GM12878 (cell line): ENCODE data around the gene DIP2C. TPM values are rescaled to one million over a fixed set of nuclear protein-coding genes. Genes with fewer than 3 reads are reported as not detected.

Experiments
- ATAC-seq: fragments of 200-7000 bp; cut with Tn5 transposase; 3 replicates; pipeline ENCODE4 v1.9.1; 2020; ENCODE audit warnings: mild to moderate bottlenecking, moderate library complexity
- BruUV-seq: library from RNA; stranded (reverse); fragments of 400-500 nt; replicated peaks from 2 replicates; lab custom pipeline; 2021; lab: Mats Ljungman, UMichigan
- CTCF ChIA-PET: fragments of 300-600 bp; sonication (Branson Sonifier 250); formaldehyde crosslinking; extraction: SDS; loops from one replicate; lab custom pipeline; 2021; ENCODE audit warnings: inconsistent platforms; lab: Yijun Ruan, JAX
- POLR2A ChIA-PET: fragments of 350-600 bp; formaldehyde crosslinking; extraction: SDS; loops from one replicate; lab custom pipeline; 2021; ENCODE audit warnings: inconsistent platforms; lab: Charles Lee
- RAD21 ChIA-PET: fragments of 300-600 bp; sonication (Branson Sonifier 250); formaldehyde crosslinking; loops from one replicate; lab custom pipeline; 2023; ENCODE audit warnings: antibody characterized with exemption; ENCODE audit not compliant: unreplicated experiment; lab: Charles Lee
- SMC1A ChIA-PET: fragments of 300-600 bp; sonication (Branson Sonifier 250); formaldehyde crosslinking; loops from one replicate; lab custom pipeline; 2023; ENCODE audit not compliant: unreplicated experiment, uncharacterized antibody; lab: Charles Lee
- DNase-seq: peaks from one replicate; pipeline ENCODE4 v3.0.0-alpha.2; 2011; ENCODE audit warnings: low read depth, low spot score
- FAIRE-seq: peaks from 3 replicates; lab custom pipeline; 2011; peaks lifted over from hg19 to GRCh38; lab: Jason Lieb, UNC
- H2AFZ ChIP-seq: 2 replicates; pipeline ENCODE4 v1.6.0; 2011; ENCODE audit warnings: low read depth, low read length, control low read depth; ENCODE audit not compliant: control insufficient read depth
- H3K27ac ChIP-seq: 2 replicates; pipeline ENCODE4 v1.5.1; 2011; ENCODE audit warnings: control low read depth; ENCODE audit not compliant: control insufficient read depth, insufficient read depth
- H3K27me3 ChIP-seq, 2 experiments: replicated peaks in 1 of 2; 2 replicates each; pipeline versions ENCODE4 v1.6.0 to v1.6.1; 2011; ENCODE audit warnings: low read length in 1 of 2; ENCODE audit not compliant: control insufficient read depth in 2 of 2, insufficient read depth in 2 of 2
- H3K36me3 ChIP-seq, 2 experiments: 2 replicates each; pipeline ENCODE4 v1.5.1; 2011; ENCODE audit warnings: low read length in 1 of 2; ENCODE audit not compliant: control insufficient read depth in 2 of 2, insufficient read depth in 2 of 2
- H3K4me1 ChIP-seq: 2 replicates; pipeline ENCODE4 v1.6.1; 2011; ENCODE audit warnings: mild to moderate bottlenecking, low read length, moderate library complexity, mixed read lengths; ENCODE audit not compliant: control insufficient read depth, insufficient read depth
- H3K4me2 ChIP-seq: 2 replicates; pipeline ENCODE4 v1.6.0; 2011; ENCODE audit warnings: control low read depth; ENCODE audit not compliant: control insufficient read depth, insufficient read depth
- H3K4me3 ChIP-seq: fragments of 200-600 bp; sonication (generic); 2 replicates; pipeline ENCODE4 v1.5.1; 2016
- H3K79me2 ChIP-seq: 2 replicates; pipeline ENCODE4 v1.6.0; 2011; ENCODE audit warnings: low read length; ENCODE audit not compliant: control insufficient read depth, insufficient read depth
- H3K9ac ChIP-seq: 2 replicates; pipeline ENCODE4 v1.8.0; 2011; ENCODE audit warnings: low read length, control low read depth, mixed read lengths; ENCODE audit not compliant: control insufficient read depth, insufficient read depth
- H3K9me3 ChIP-seq: replicated peaks from 3 replicates; pipeline ENCODE4 v1.5.1; 2011; ENCODE audit warnings: mild to moderate bottlenecking, low read length; ENCODE audit not compliant: control insufficient read depth, insufficient read depth
- H4K20me1 ChIP-seq: 2 replicates; pipeline ENCODE4 v1.6.0; 2011; ENCODE audit not compliant: control insufficient read depth, insufficient read depth
- ATF3 ChIP-seq: IDR thresholded peaks from 2 replicates; pipeline ENCODE4 v1.6.1; 2011; ENCODE audit warnings: low read depth, mild to moderate bottlenecking, low read length, moderate library complexity, borderline replicate concordance; ENCODE audit errors: extremely low read depth
- BHLHE40 ChIP-seq, 2 experiments: fragments of 450-650 bp in 1 of 2; IDR thresholded peaks; 2 replicates each; pipeline ENCODE4 v1.6.1; 2011 to 2017; ENCODE audit warnings: low read depth in 2 of 2, borderline replicate concordance in 1 of 2, improper control_type of control experiment in 1 of 2, low read length in 1 of 2, mild to moderate bottlenecking in 1 of 2
- BMI1 ChIP-seq: fragments of 450-650 bp; IDR thresholded peaks from 2 replicates; pipeline ENCODE4 v1.6.1; 2016; ENCODE audit warnings: mild to moderate bottlenecking, moderate library complexity, borderline replicate concordance
- HCFC1 ChIP-seq: fragments of 150-350 bp; IDR thresholded peaks from 2 replicates; pipeline ENCODE4 v1.6.1; 2014; ENCODE audit warnings: low read length
- MEF2A ChIP-seq: IDR thresholded peaks from 2 replicates; pipeline ENCODE4 v1.6.1; 2011; ENCODE audit warnings: low read depth, mild to moderate bottlenecking, low read length, moderate library complexity; ENCODE audit not compliant: insufficient read depth
- NKRF ChIP-seq: fragments of 450-650 bp; conservative IDR thresholded peaks from 2 replicates; pipeline ENCODE4 v1.6.1; 2017; ENCODE audit warnings: mild to moderate bottlenecking, moderate library complexity
- PAX5 ChIP-seq: IDR thresholded peaks from 2 replicates; pipeline ENCODE4 v1.6.1; 2011; ENCODE audit warnings: low read depth, low read length, borderline replicate concordance
- PBX3 ChIP-seq: IDR thresholded peaks from 2 replicates; pipeline ENCODE4 v1.6.1; 2011; ENCODE audit warnings: mild to moderate bottlenecking, low read depth, low read length, moderate library complexity; ENCODE audit not compliant: insufficient replicate concordance
- RAD51 ChIP-seq: fragments of 450-650 bp; IDR thresholded peaks from 2 replicates; pipeline ENCODE4 v1.6.1; 2016; ENCODE audit warnings: moderate library complexity, mild to moderate bottlenecking, inconsistent platforms
- SMARCA5 ChIP-seq: fragments of 450-650 bp; IDR thresholded peaks from 2 replicates; pipeline ENCODE4 v1.6.1; 2017; ENCODE audit warnings: mild to moderate bottlenecking
- STAT3 ChIP-seq: IDR thresholded peaks from 2 replicates; pipeline ENCODE4 v1.6.1; 2011; ENCODE audit warnings: low read depth, low read length, improper control_type of control experiment
- SUPT20H ChIP-seq: IDR thresholded peaks from 2 replicates; pipeline ENCODE4 v1.6.1; 2011; ENCODE audit warnings: low read depth, mild to moderate bottlenecking, low read length, moderate library complexity, borderline replicate concordance; ENCODE audit not compliant: control insufficient read depth
- YBX1 ChIP-seq: fragments of 450-650 bp; IDR thresholded peaks from 2 replicates; pipeline ENCODE4 v1.6.1; 2016; ENCODE audit warnings: antibody characterized with exemption
- WGBS: methylation state at CpG from one replicate; pipeline ENCODE4 v1.1.6; 2016; ENCODE audit warnings: low lambda C conversion rate; ENCODE audit not compliant: insufficient replicate concordance, insufficient coverage; ENCODE audit errors: missing lambda C conversion rate; 5-methylcytosine and 5-hydroxymethylcytosine counted together
- in situ Hi-C: fragments of 300-500 bp; cut with MboI; formaldehyde crosslinking; loops from 9 replicates; pipeline ENCODE4 v1.14.3; 2018; ENCODE audit warnings: mixed read lengths
- intact Hi-C: fragments of 100-400 bp; cut with micrococcal nuclease; formaldehyde crosslinking; loops from one replicate; pipeline ENCODE4 v1.14.2; 2022; ENCODE audit not compliant: unreplicated experiment
- polyA plus RNA-seq, 11 experiments: library from polyadenylated mRNA; depleted of rRNA in 4 of 11; unstranded in 6 of 11; stranded (reverse) in 5 of 11; fragments of >200 nt; fragmentation: Nextera tagmentation in 4 of 11; fragmentation: Illumina TruSeq in 1 of 11; extraction: Ambion mirVana in 4 of 11; extraction: Trizol in 1 of 11; gene quantifications; 1 replicate in 1 of 11; 2 replicates in 10 of 11; pipeline versions ENCODE4 v1.2.1 to v1.2.3, GENCODE V29; 2011 to 2016; ENCODE audit warnings: inconsistent platforms in 2 of 11, missing spikeins in 2 of 11, low read depth in 1 of 11
- total RNA-seq, 4 experiments: library from RNA; depleted of rRNA in 3 of 4; stranded (reverse); fragments of >200 nt in 3 of 4; fragmentation: Illumina TruSeq in 1 of 4; extraction: Trizol in 1 of 4; gene quantifications; 2 replicates each; pipeline versions ENCODE4 v1.2.1 to v1.2.3, GENCODE V29; 2013 to 2021

The DIP2C gene
- total and polyA plus RNA-seq, 10 of the 15 experiments (the other 5 are each of a cell fraction or from before 2014, with no cell fraction given) = 0.01 to 0.10 (median 0.06) TPM

- intact Hi-C loops (no loop called here), in situ Hi-C loops (no loop called here)
- FAIRE-seq (no peak), DNase-seq (no peak), ATAC-seq (no peak)
- Histone ChIP-seq H3K4me2 (no peak overlapping the region), H3K4me1 (no peaks in the 10 kb centered on the region), H3K27me3 (no peaks in the 10 kb centered on the region), H3K27ac (no peak overlapping the region), H3K79me2 (no peaks in the 10 kb centered on the region), H3K36me3 (no peaks in the 10 kb centered on the region), H3K9me3 (no peaks in the 10 kb centered on the region), H3K4me3 (no peak overlapping the region), H3K9ac (no peak overlapping the region), H4K20me1 (no peaks in the 10 kb centered on the region), H2AFZ (no peak overlapping the region)
- ChIA-PET POLR2A (no interaction called here), CTCF (no interaction called here), SMC1A (no interaction called here), RAD21 (no interaction called here)
- WGBS = 66% methylated on average over 15 of the region's 15 CpGs
- TF ChIP-seq BMI1 (no peak), PAX5 (no peak), PBX3 (no peak), RAD51 (no peak), HCFC1 (no peak), SMARCA5 (no peak), STAT3 (no peak), ATF3 (no peak), SUPT20H (no peak), MEF2A (no peak), YBX1 (no peak), NKRF (no peak), BHLHE40 (IDR thresholded peaks at IDR 0.05; ENCODE audit: borderline replicate concordance in 1 of 2, low read depth in 2 of 2, low read length in 1 of 2) (no peak)
- no TSS peak for BruUV-seq
Measured at GRCh38 chr10:481628-482027, 207.8 kb downstream of the DIP2C start.
